ENCODE measurements around the gene AGPAT4. TPM values are rescaled to one million over a fixed set of nuclear protein-coding genes. Genes with fewer than 3 reads are reported as not detected.

AGPAT4 gene
- total and polyA plus RNA-seq, 2 of the 13 experiments (the other 11 are each of a cell fraction or from before 2014, with no cell fraction given) = 0.07 to 0.13 TPM

DNA sequence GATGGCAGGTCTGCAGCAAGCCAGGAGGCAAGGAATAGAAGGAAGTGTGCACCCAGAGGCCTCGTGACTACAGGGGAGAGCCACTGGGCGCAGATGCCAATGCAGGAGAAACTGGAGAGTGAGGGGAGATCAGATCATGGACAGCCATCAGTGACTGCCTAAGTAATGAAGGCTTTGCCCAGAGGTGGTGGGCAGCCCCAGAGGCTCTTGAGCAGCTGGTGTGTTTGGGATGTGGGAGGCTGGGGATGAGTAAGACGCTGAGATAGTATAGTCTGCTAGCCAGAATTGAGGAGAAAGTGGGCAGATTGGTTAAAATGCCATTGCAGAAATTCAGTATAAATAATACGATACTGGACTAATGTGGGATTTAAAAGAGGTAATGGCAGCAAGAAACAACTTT, 170.4 kb downstream of the AGPAT4 start:
- Histone ChIP-seq H3K9ac (ENCODE audit: insufficient read depth, low read depth, low read length) (no peak overlapping the region), H2AFZ (ENCODE audit: low read length) (no peak overlapping the region), H3K27me3 (ENCODE audit: control insufficient read depth in 1 of 2, insufficient read depth in 2 of 2, low read length in 2 of 2) (no peaks in the 10 kb centered on the region), H3K9me3 (ENCODE audit: low read length) (no peaks in the 10 kb centered on the region), H4K20me1 (ENCODE audit: insufficient read depth, low read length) (no peaks in the 10 kb centered on the region), H3K4me3 (replicated peaks in 1 of 3; ENCODE audit: insufficient read depth in 1 of 3, low read depth in 2 of 3, low read length in 3 of 3) (no peak overlapping the region), H3K79me2 (ENCODE audit: insufficient read depth, low read length) (no peaks in the 10 kb centered on the region), H3K27ac (ENCODE audit: extremely low read length, insufficient read depth, low read length) (no peak overlapping the region), H3K4me1 (ENCODE audit: insufficient read depth, low read length) (no peaks in the 10 kb centered on the region), H3K36me3 (replicated peaks in 1 of 2; ENCODE audit: control insufficient read depth in 1 of 2, insufficient read depth in 2 of 2, low read length in 2 of 2) (peaks cover 7 to 46% of the 10 kb centered on the region in 2 experiments; a peak in 4 of 5 replicates), H3K4me2 (ENCODE audit: low read depth, low read length) (no peak overlapping the region)
- FAIRE-seq = no peak
- ChIA-PET CTCF (ENCODE audit: low intra/inter-chr PET ratio, low total read pairs) (no interaction called here), POLR2A (no interaction called here)
- in situ Hi-C loops (cut with HindIII; ENCODE audit: extremely low pct_ligation_motif_present, low pct_unique_long_range_greater_than_20kb) = no loop called here
- no peak for ATAC-seq
- intact Hi-C loops (cut with micrococcal nuclease; ENCODE audit: unreplicated experiment) = no loop called here
- TF ChIP-seq NFIB (CRISPR knock-in tag; IDR thresholded peaks at IDR 0.05; ENCODE audit: borderline replicate concordance) (no peak), ZNF562 (CRISPR knock-in tag; IDR thresholded peaks at IDR 0.05; ENCODE audit: borderline replicate concordance) (no peak), TBL1XR1 (IDR thresholded peaks at IDR 0.05; ENCODE audit: borderline replicate concordance, low read length, partially characterized antibody) (no peak), ZBTB7B (CRISPR knock-in tag; IDR thresholded peaks at IDR 0.05) (no peak), AGO1 (IDR thresholded peaks at IDR 0.05; ENCODE audit: low read depth, low read length, poor library complexity, severe bottlenecking) (no peak)
- DNase-seq (ENCODE audit: low spot score) = no peak
- no TSS peak for BruUV-seq (replicated peaks)
- WGBS (ENCODE audit: low lambda C conversion rate) = 99% methylated on average over 4 of the region's 4 CpGs

GRCh38 chr6:161101517-161101916, 172.3 kb downstream of the AGPAT4 start:
- FAIRE-seq = peak; percentile 21
- 98% methylated on average over 7 of the region's 7 CpGs for WGBS (ENCODE audit: low lambda C conversion rate)

More at GRCh38 chr6:161101517-161101916, 172.3 kb downstream of the AGPAT4 start:
- in situ Hi-C loops (cut with HindIII; ENCODE audit: extremely low pct_ligation_motif_present, low pct_unique_long_range_greater_than_20kb) (no loop called here), intact Hi-C loops (cut with micrococcal nuclease; ENCODE audit: unreplicated experiment) (loop anchor here (1.0 to 2.0 kb wide), 2 partner anchors 269 to 273 kb away; no protein-coding TSS in a partner anchor)
- H3K4me1 ChIP-seq (ENCODE audit: insufficient read depth, low read length) = no peaks in the 10 kb centered on the region
- no peak overlapping the region for H3K9ac ChIP-seq (ENCODE audit: insufficient read depth, low read depth, low read length)
- no TSS peak for BruUV-seq (replicated peaks)
- H3K79me2 ChIP-seq (ENCODE audit: insufficient read depth, low read length) = no peaks in the 10 kb centered on the region
- ChIA-PET CTCF (ENCODE audit: low intra/inter-chr PET ratio, low total read pairs) (interaction anchor here (1.3 kb wide), 1 partner anchor 269 kb away, joined by 8 read pairs; no protein-coding TSS in a partner anchor), POLR2A (no interaction called here)
- peaks cover 12 to 42% of the 10 kb centered on the region in 2 experiments for H3K36me3 ChIP-seq (replicated peaks in 1 of 2; ENCODE audit: control insufficient read depth in 1 of 2, insufficient read depth in 2 of 2, low read length in 2 of 2)
- no peak overlapping the region for H2AFZ ChIP-seq (ENCODE audit: low read length)
- peak; percentile 84 for ATAC-seq
- no peak overlapping the region for H3K4me3 ChIP-seq (replicated peaks in 1 of 3; ENCODE audit: insufficient read depth in 1 of 3, low read depth in 2 of 3, low read length in 3 of 3)
- no peak overlapping the region for H3K27ac ChIP-seq (ENCODE audit: extremely low read length, insufficient read depth, low read length)
- no peaks in the 10 kb centered on the region for H3K27me3 ChIP-seq (ENCODE audit: control insufficient read depth in 1 of 2, insufficient read depth in 2 of 2, low read length in 2 of 2)
- no peak for DNase-seq (ENCODE audit: low spot score)
- no peaks in the 10 kb centered on the region for H4K20me1 ChIP-seq (ENCODE audit: insufficient read depth, low read length)
- TF ChIP-seq RAD21 (CRISPR knock-in tag; IDR thresholded peaks at IDR 0.05) (peak; percentile 46; the same call in 1 of the 2 replicates), STAG1 (CRISPR knock-in tag; IDR thresholded peaks at IDR 0.05) (peak; percentile 61), SAP130 (CRISPR knock-in tag; IDR thresholded peaks at IDR 0.05; ENCODE audit: low read depth) (no peak), SMC3 (IDR thresholded peaks at IDR 0.05; ENCODE audit: low read length) (peak; percentile 25; the same call in 1 of the 2 replicates), ZNF605 (CRISPR knock-in tag; IDR thresholded peaks at IDR 0.05) (no peak), CTCF (CRISPR knock-in tag; IDR thresholded peaks at IDR 0.05) (peak; percentile 64)
- TF ChIP-seq, protein P1, sequence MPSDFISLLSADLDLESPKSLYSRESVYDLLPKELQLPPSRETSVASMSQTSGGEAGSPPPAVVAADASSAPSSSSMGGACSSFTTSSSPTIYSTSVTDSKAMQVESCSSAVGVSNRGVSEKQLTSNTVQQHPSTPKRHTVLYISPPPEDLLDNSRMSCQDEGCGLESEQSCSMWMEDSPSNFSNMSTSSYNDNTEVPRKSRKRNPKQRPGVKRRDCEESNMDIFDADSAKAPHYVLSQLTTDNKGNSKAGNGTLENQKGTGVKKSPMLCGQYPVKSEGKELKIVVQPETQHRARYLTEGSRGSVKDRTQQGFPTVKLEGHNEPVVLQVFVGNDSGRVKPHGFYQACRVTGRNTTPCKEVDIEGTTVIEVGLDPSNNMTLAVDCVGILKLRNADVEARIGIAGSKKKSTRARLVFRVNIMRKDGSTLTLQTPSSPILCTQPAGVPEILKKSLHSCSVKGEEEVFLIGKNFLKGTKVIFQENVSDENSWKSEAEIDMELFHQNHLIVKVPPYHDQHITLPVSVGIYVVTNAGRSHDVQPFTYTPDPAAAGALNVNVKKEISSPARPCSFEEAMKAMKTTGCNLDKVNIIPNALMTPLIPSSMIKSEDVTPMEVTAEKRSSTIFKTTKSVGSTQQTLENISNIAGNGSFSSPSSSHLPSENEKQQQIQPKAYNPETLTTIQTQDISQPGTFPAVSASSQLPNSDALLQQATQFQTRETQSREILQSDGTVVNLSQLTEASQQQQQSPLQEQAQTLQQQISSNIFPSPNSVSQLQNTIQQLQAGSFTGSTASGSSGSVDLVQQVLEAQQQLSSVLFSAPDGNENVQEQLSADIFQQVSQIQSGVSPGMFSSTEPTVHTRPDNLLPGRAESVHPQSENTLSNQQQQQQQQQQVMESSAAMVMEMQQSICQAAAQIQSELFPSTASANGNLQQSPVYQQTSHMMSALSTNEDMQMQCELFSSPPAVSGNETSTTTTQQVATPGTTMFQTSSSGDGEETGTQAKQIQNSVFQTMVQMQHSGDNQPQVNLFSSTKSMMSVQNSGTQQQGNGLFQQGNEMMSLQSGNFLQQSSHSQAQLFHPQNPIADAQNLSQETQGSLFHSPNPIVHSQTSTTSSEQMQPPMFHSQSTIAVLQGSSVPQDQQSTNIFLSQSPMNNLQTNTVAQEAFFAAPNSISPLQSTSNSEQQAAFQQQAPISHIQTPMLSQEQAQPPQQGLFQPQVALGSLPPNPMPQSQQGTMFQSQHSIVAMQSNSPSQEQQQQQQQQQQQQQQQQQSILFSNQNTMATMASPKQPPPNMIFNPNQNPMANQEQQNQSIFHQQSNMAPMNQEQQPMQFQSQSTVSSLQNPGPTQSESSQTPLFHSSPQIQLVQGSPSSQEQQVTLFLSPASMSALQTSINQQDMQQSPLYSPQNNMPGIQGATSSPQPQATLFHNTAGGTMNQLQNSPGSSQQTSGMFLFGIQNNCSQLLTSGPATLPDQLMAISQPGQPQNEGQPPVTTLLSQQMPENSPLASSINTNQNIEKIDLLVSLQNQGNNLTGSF (CRISPR knock-in tag; IDR thresholded peaks at IDR 0.05) = no peak
- no peak overlapping the region for H3K4me2 ChIP-seq (ENCODE audit: low read depth, low read length)
- H3K9me3 ChIP-seq (ENCODE audit: low read length) = no peaks in the 10 kb centered on the region

All from HepG2 (cell line).